ENCODE data around the gene EFNA5. TPM values are rescaled to one million over a fixed set of nuclear protein-coding genes. Genes with fewer than 3 reads are reported as not detected.

The EFNA5 gene
- polyA plus RNA-seq, 1 donor from 2014 or later: 4.2 TPM

DNA sequence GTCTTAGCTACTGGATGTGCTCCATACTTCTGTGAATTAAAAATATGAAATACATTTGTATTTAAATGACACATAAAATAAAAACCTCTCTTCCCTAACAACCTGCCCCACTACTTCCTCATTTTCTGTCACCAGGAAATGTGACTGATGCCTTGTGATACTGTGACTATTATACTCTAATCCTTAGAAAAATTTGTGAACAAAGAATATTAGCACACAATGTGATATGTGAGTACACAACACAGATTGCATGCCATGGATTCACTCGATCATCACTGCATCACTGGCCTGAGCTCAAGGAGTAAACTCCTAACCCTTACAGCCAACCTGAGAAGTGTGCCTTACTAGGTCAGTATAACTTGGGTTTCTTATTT lies 281.0 kb downstream of the EFNA5 start:
- H4K20me1 ChIP-seq (ENCODE audit: insufficient read depth): no peaks in the 10 kb centered on the region
- H3K9me3 ChIP-seq (ENCODE audit: low read length): no peaks in the 10 kb centered on the region
- H3K79me2 ChIP-seq (replicated peaks; ENCODE audit: insufficient read depth, low read length): peaks cover 6% of the 10 kb centered on the region
- no peaks in the 10 kb centered on the region for H3K36me3 ChIP-seq (ENCODE audit: insufficient read depth, low read length)
- no peaks in the 10 kb centered on the region for H3K27me3 ChIP-seq (ENCODE audit: insufficient read depth, low read depth, low read length)
- no peak overlapping the region for H2AFZ ChIP-seq (ENCODE audit: low read depth, low read length)
- no peak for TF ChIP-seq REST (IDR thresholded peaks at IDR 0.05; ENCODE audit: borderline replicate concordance)
- no peak for TF ChIP-seq EP300 (conservative IDR thresholded peaks at IDR 0.05; ENCODE audit: poor library complexity, severe bottlenecking)
- no peak for TF ChIP-seq CTCF (IDR thresholded peaks at IDR 0.05; ENCODE audit: poor library complexity, severe bottlenecking)
- TF ChIP-seq MXI1 (conservative IDR thresholded peaks at IDR 0.05; ENCODE audit: poor library complexity, severe bottlenecking): no peak
- no peak for TF ChIP-seq RAD21 (conservative IDR thresholded peaks at IDR 0.05)
- no peak for TF ChIP-seq EZH2 (IDR thresholded peaks at IDR 0.05; ENCODE audit: borderline replicate concordance, insufficient read depth, low read length, poor library complexity, severe bottlenecking)
- TF ChIP-seq TAF1 (IDR thresholded peaks at IDR 0.05; ENCODE audit: low read depth): no peak
- no peak for TF ChIP-seq SMC3 (conservative IDR thresholded peaks at IDR 0.05; ENCODE audit: poor library complexity)
- no peak for TF ChIP-seq POLR2AphosphoS5 (IDR thresholded peaks at IDR 0.05)
- H3K4me2 ChIP-seq (ENCODE audit: low read length): no peak overlapping the region
- no peak overlapping the region for H3K27ac ChIP-seq (ENCODE audit: low read length)
- no peaks in the 10 kb centered on the region for H3K9me2 ChIP-seq (ENCODE audit: insufficient read depth, low read length)
- H3F3A ChIP-seq (ENCODE audit: insufficient read depth, low read length, poor library complexity, severe bottlenecking): no peaks in the 10 kb centered on the region
- no peak overlapping the region for H3K4me3 ChIP-seq (ENCODE audit: low read length)
- H3K9ac ChIP-seq (ENCODE audit: low read length): no peak overlapping the region

GRCh38 chr5:107389130-107389774 lies 281.5 kb downstream of the EFNA5 start:
- Histone ChIP-seq H3K27ac (ENCODE audit: low read length) (no peak overlapping the region), H3K9ac (ENCODE audit: low read length) (no peak overlapping the region)

More at GRCh38 chr5:107389130-107389774, 281.5 kb downstream of the EFNA5 start:
- Histone ChIP-seq H4K20me1 (ENCODE audit: insufficient read depth) (no peaks in the 10 kb centered on the region), H3K9me3 (ENCODE audit: low read length) (no peaks in the 10 kb centered on the region), H3F3A (ENCODE audit: insufficient read depth, low read length, poor library complexity, severe bottlenecking) (no peaks in the 10 kb centered on the region), H3K9me2 (ENCODE audit: insufficient read depth, low read length) (no peaks in the 10 kb centered on the region), H3K4me2 (ENCODE audit: low read length) (no peak overlapping the region), H3K79me2 (replicated peaks; ENCODE audit: insufficient read depth, low read length) (peaks cover 6% of the 10 kb centered on the region), H2AFZ (ENCODE audit: low read depth, low read length) (no peak overlapping the region), H3K27me3 (ENCODE audit: insufficient read depth, low read depth, low read length) (no peaks in the 10 kb centered on the region), H3K36me3 (ENCODE audit: insufficient read depth, low read length) (no peaks in the 10 kb centered on the region), H3K4me3 (ENCODE audit: low read length) (no peak overlapping the region)
- TF ChIP-seq CTCF (IDR thresholded peaks at IDR 0.05; ENCODE audit: poor library complexity, severe bottlenecking) (peak; percentile 24), TAF1 (IDR thresholded peaks at IDR 0.05; ENCODE audit: low read depth) (no peak), MXI1 (conservative IDR thresholded peaks at IDR 0.05; ENCODE audit: poor library complexity, severe bottlenecking) (no peak), EP300 (conservative IDR thresholded peaks at IDR 0.05; ENCODE audit: poor library complexity, severe bottlenecking) (no peak), POLR2AphosphoS5 (IDR thresholded peaks at IDR 0.05) (peak; percentile 18)

All from neural cell (in vitro differentiated cells).